HG03175 (cell line): ENCODE measurements around the gene ENOX1.

Experiments
- ATAC-seq: cut with Tn5 transposase; IDR thresholded peaks from one replicate; pipeline ENCODE4 v1.9.1; 2021; ENCODE audit warnings: mild to moderate bottlenecking, moderate library complexity; ENCODE audit not compliant: unreplicated experiment

Gene ENOX1

DNA sequence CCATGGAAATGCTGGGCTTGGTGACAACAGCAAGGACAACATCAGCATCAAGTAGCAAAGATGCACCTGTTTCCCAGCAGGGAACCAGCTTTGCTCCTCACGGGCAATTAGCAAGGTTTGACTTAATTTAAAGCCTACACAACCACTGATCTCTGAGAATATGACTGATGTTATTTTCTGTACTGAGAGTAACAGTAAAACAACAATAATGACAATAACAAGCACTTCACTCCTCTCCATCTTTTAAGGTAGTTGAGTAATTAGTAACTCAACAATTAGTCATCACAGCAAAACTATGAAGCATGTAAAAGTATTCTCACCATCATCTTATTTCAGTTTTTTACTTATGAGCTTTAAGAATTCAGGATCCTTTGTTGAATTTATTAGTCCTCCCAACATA is 37.3 kb downstream of the ENOX1 start:
- no peak for ATAC-seq

DNA sequence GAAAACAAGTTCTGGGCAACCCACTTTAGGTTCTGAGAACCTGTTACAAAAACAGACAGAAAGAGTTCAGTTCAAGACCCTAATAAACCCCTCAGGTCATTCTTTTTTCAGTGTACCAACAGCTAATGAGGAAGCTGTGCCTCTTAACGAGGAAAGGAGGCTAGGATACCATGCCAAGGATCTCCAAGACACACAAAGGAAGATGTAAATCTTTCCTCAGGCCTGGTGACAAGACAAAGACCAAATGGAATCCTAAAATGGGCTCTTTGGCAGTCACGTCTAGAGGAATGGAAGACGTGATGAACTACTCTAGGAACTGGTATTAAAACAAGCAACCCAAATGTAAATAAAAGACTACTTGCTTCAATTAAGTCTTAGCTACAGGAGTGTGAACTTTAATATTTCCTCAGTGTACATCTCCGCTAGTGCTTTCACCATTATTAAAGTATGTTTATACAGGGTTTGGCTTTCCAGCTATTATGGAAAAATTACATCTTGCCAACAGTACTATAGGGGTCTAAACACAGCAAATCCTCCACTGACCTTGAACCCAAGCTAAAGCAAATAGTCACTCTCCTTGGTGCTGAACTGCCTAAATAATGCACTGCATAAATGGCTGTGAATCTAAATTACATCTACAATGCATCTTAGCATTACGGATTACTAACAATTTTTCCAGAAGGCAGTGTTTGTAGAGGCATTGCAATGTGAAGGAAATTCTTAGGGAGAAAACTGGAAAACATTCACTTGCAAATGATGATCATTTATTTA is 42.3 kb downstream of the ENOX1 start:
- no peak for ATAC-seq

DNA sequence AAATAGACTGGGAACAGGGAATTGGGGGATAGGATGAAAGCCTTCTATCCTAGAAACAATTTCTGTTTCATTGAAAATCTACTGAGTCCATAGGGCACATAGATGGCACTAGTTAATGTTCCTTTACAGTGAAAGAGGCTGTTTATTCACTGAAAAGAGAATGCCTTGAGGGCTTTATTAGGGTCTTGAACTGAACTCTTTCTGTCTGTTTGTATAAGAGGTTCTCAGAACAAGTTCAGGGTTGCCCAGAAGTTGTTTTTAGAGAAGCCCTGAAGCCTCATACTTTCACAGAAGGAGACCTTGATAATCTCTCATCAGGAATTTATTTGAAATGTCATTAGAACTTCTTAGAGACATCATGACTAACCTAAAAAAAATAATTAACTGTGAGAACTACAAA is 43.9 kb downstream of the ENOX1 start:
- ATAC-seq = no peak

DNA sequence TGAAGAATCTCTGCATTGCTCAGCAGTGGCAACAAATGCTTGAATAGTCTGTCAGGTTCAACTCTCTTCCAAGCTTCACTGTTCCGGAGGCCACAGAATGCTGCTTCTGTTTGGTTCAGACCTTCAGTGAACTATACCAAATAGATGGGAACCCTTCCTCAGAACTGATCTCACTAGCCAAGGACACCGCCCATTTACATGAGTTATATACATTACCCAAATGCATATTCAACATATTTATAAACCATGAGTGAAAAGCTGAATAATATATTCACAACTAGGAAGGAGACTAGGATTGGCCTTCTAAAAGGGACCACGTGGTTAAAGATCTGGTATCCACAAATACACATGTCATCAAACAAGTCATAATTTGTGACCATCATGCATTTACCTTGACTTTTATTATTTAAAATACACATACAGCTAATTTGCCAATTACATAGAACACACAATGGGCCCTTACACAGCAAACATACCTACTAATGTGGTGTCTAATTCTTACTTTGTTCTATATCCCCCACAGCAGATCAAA is 49.3 kb downstream of the ENOX1 start:
- ATAC-seq = no peak

DNA sequence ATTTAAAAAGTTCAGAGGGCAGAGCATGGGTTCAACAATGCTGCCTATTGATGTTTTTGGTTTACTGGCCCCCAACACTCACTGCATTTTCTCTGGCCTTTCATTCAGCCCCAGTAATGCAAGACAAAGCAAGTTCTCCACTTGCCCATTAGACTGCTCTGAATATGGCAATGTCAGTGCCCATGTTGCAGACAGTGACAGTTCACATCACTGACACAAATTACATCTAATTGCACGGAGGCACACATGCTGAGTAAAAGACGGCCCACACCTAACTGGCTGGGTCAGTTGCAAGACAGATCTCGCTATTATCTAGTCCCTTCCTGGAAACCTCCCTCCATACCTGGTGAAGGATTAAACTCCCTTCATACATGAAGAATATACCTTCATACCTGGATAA is 54.0 kb downstream of the ENOX1 start:
- ATAC-seq = no peak

DNA sequence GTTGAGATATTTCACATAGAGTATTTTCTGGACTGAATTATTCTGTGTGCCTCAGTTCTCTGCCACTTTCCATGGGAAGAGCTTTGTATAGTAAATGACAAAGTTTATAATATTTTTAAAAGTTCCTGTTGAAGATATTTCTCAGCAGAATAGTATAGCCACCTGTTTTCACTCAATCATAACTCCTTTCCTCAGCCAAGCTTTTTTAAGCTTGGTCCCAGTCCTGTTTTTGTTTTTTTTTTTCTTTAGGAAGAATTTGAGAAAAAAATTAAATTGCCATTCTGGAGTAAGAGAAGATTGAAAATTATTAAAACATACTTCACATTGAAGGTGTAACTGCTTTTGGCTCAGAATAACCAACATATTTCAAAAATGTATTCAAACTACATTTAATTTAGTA is 55.5 kb downstream of the ENOX1 start:
- no peak for ATAC-seq

DNA sequence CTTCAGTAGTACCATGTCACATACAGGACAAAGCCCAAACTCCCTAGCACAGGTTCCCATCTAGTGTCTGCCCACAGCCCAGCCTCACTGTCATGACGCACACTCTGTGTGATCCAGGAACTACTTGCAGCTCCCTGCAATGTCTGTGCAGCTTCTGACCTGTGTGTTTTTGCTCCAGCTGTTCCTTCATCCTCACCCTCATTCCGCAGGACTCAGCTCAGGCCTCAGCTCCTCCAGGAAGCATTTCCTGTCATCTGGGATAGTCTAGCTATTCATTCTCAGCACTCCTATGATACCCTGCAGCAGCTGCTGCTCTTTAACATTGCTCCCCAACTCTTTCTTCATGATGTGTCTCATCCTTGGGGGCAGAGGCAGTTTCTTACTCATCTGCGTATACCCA is 56.1 kb downstream of the ENOX1 start:
- ATAC-seq = no peak

DNA sequence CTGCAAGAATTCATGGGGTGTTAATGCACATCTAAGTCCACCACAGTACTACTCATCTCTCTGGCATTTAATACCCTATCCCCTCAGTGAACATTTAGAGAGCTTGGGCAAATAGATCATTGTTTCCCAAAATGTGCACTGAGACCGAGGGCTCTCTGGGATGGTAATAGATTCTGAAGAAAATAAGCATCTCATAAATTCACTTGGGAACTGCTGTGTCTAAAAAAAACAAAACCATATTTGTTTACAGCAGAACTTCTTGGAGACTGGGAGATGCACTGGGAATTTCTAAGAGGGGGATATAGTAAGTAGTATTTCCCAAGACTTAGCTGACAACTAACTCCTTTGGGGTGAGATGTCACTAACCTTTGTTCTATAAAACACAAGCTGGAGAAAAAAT is 58.4 kb downstream of the ENOX1 start:
- no peak for ATAC-seq

DNA sequence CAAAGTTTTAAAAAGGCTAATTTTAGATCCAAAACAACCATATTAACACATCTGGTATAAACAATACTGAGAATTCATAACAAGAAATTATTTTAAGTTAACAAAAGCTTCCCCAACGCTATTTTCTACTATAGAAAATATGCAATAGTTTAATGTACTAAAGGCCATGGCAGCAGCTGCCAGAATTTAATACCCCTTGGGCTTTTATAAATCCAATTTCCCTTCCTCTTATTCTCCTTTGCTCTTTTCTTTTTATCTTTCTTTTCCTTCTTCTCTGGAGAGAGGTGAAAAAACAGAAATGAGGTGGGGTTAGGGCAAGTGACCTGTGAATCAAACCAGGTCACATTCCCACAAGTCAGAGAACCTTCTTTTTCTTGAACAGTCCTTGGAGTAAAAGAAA is 58.9 kb downstream of the ENOX1 start:
- ATAC-seq = no peak

DNA sequence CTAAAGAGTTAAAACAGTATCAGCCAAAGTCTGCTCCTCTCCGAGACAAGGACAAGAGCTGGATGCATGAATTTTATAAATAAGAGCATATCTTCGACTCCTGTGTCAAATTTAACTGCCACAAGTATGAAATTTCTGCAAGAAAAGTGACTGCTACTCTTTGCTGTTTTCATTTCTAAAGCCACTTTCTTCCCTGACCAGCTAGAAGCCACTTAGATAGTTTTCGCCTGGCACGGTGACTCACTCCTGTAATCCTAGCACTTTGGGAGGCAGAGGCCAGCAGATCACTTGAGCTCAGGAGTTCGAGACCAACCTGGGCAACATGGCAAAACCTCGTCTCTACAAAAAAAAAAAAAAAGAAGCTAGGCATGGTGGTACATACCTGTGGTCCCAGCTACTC is 61.3 kb downstream of the ENOX1 start:
- ATAC-seq = no peak

DNA sequence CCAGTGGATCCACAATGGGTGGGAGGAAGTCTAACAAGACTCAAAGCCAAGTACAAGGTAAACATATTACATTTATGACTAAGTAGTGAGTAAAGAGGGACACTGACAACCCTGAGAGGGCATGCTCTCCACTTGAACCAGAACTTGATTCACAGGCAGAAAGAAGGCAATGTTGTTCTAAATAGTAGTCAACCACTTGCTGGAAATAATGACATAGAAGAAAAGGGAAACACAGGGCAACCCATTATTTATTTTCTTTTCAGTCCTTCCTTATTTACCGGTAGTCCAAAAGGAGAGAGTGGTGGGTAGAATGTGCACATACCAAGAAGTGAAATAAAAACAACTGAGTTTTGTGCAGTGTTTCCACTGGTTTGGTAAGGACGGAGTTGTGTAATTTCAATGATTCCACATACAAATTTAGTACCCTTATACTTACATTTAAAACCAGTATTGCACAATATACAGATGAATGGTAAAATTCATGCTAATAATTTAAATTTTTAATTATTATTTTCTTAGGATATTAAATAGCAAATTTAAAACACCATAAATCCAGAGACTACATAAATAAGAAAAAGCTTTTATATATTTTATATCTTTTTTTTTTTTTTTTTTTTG is 65.9 kb downstream of the ENOX1 start:
- ATAC-seq = no peak

DNA sequence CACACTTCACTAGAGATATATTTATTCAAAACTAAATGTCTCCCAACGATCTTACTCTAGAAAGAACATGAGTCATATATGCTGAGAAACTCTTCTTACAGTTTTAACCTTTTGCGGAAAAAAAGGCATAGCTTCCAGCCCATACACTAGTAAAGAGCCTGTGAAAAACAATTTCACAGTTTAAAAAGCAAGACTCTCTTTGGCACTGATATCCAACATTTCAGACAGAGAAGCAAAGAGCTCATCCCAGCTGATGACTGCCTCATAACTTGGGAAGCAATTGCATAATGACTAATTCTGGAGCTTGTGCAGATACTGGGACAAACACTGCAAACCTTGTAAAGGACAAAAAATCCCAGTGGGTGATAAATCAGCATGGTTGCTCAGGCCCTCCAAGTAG is 88.0 kb downstream of the ENOX1 start:
- no peak for ATAC-seq

DNA sequence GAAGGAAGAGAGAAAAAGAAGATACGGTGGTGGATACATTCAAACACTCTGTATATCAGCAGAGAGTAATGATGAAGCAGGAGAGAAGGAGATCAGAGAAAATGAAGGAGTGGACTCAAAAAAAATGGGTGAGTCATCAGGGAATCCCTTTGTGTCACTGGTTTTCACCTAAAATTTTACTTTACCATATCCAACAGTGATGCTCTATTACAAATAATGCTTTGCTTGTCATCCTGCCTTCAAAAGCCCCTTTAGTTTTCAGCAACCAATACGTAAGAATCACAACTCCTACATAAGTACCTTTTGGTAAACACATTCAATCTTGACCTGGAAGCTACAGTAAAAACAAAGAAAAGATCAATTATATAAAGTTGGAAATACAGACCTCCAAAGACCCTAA is 88.8 kb downstream of the ENOX1 start:
- ATAC-seq = no peak

DNA sequence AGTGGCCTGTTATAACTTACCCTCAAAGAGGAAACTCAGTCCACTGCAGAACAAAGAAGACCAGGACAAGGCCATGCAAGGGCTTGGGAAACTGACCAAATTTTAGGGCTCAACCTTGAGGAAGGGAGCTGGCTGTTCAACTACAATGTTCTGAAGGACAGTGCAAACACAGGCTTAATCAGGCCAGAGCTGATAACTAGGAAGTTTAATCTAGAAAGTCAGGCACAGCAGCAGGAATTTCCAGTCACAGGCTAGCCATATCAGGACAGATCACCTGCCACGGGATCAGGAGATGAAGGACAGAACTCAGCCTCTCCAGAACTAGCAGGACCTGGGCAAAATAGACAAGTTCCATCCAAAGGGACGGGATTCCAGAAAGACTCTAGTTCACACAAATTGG is 89.4 kb downstream of the ENOX1 start:
- no peak for ATAC-seq

DNA sequence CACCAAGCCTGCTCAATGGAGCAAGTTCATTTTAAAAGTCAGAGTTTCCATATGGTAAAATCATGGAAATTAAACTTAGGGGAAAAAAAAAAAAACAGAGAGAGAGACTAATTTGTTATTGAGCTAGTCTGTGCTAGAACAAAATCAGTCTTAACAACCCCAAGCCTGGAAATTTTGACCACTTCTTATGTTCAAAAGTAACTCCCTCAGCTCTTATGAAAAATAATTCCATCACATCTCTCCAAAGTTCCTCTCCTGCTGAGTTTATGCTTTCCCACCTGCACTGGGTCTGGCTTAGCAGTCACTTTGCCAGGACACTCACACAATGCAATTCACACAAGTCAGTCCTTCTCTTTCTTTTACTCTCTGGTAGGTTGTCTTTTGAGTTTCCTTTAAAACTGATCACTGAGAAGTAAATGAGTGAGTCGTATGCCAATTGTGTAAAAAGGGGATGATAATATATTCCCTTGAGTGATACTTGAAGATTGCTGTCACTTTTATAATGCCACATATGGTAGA is 92.6 kb downstream of the ENOX1 start:
- no peak for ATAC-seq

DNA sequence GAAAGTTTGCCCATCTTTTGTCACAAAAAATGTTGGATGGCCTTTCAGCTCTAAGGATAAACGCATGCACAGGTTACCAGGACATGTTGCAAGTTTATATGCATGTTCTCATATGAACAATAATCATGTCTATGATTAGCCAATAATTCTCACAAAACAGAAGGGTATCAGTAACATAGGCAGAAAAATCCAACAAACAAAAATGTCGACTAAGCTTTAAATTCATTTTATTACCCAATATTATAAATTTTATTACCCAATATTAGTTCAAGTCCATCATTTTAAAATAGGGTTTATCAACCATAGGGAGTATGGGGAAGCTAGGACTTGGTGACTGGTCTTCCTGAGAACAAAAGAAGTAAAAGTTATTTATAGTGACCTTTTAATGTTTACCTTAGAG is 93.1 kb downstream of the ENOX1 start:
- ATAC-seq = no peak

DNA sequence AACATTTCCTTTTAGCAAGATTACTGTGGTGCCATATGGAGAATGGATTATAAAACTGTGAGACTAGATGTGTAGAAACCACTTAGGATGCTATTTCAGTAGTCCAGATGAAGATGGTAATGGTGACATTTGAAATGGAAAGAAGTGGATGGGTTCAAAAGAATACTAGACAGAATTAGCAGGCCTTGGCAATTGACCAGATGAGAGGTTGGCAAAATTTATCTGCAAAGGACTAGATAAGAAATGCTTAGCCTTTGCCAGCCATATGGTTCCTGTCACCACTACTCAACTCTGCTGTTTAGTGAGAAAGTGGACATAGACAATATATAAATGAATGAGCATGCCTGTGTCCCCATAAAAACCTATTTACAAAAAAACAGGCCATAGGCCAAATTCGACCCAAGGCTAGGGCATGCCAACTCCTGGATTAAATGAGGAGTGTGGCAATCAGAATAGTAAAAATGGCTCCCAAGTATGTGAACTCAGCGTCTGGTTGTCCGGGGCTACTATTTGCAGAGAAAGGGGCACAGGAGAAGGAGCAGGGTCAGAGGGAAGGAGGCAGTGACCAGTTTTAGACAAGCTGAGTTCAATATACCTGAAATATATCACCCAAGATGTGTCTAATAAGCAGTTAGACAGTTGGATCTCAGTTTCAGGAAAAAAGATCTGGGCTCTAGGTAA is 98.4 kb downstream of the ENOX1 start:
- no peak for ATAC-seq

DNA sequence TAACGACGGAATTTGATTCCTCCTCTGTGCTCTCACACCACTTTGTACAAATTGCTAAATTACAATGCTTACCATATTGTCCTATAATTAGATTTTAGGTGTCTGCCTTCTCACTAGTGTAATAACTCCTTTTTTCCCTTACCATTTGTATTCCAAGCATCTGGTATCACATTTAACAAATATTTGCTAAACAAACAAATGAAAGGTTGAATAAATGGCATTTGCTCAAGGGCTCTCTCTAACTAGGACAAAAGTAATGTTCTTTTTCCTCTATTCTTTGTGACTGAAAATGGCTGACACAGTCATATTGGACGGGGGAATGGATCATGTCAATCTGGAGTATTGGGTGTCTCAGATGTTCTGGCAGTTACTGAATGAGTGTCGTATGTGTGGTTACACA is 99.7 kb downstream of the ENOX1 start:
- ATAC-seq = no peak

DNA sequence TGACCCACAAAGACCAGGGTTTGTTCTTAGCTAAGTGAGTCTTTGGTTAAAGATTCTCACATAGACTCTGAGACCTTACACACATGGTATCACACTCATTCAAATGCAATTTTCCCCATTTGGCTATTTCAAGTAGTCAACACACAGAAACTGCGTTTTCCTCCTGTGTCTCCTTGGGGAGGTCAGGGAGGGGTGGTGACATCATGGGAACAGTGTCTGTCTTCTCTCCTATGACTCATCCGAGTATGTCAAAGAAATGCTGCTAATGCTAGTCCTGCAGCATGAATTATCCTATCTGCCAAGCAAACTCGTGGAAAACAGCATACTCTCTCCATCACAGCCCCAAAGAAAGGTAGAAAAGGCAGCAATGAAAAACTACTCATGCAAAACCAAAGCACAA is 100.2 kb downstream of the ENOX1 start:
- no peak for ATAC-seq

DNA sequence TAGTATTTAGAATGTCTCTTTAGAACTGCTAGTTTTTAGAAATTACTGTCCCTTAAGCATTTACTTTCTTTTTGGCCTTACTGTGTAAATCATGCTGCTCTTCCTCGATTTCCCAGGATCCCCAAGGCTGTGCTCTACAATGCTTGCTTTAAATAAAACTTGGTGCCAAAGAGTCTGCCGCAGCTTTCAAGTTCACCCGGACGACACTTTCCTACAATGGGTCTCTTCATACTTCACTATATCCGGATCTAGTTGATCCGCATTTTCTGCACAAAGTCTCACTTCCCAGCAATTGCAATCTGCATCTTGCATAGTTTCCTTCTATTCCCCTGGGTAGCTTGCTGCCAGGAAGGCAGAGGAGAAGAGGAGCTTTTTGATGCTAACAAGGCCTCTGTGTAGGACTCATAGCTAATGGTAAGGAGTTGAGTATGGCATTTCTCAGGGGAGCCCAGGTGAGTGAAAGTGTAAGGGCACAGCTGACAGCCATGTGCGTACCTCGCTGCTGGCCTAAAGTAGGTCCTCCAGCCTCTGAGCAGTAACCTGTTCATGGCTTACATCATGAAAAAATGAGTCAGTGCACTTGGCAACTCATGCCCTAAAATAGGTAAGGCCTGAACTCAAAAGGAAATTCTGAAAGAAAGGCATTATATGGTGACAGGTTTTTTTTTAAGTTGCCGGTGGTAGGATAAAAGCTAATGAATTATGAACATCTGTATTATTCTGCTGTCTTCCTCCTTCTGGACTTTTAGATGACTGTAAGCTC is 101.6 kb downstream of the ENOX1 start:
- no peak for ATAC-seq

DNA sequence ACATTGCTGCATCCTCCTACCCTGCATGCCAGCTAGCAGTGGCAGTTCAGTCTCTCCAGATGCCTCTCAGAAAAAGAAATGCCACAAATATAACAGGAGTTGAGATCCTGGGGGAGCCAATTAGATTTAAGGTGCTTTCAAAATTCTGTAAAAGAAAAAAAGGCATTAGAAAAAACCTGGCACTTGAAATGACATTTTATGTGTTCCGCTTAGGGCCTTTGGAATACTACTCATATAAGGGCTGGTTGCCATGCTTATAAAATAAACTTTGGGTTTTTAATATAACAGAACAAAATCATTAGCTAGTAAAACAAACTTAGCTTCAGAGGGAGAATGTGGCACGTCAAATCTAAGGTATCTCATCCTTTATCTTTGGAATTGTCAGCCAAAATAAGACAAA is 104.1 kb downstream of the ENOX1 start:
- no peak for ATAC-seq
